GM19372 (cell line): ENCODE results near the gene SYT11.

Source experiments
- ATAC-seq: cut with Tn5 transposase; IDR thresholded peaks from one replicate; pipeline ENCODE4 v1.9.1; 2021; ENCODE audit warnings: mild to moderate bottlenecking, low read depth, moderate library complexity; ENCODE audit not compliant: unreplicated experiment

The SYT11 gene

DNA sequence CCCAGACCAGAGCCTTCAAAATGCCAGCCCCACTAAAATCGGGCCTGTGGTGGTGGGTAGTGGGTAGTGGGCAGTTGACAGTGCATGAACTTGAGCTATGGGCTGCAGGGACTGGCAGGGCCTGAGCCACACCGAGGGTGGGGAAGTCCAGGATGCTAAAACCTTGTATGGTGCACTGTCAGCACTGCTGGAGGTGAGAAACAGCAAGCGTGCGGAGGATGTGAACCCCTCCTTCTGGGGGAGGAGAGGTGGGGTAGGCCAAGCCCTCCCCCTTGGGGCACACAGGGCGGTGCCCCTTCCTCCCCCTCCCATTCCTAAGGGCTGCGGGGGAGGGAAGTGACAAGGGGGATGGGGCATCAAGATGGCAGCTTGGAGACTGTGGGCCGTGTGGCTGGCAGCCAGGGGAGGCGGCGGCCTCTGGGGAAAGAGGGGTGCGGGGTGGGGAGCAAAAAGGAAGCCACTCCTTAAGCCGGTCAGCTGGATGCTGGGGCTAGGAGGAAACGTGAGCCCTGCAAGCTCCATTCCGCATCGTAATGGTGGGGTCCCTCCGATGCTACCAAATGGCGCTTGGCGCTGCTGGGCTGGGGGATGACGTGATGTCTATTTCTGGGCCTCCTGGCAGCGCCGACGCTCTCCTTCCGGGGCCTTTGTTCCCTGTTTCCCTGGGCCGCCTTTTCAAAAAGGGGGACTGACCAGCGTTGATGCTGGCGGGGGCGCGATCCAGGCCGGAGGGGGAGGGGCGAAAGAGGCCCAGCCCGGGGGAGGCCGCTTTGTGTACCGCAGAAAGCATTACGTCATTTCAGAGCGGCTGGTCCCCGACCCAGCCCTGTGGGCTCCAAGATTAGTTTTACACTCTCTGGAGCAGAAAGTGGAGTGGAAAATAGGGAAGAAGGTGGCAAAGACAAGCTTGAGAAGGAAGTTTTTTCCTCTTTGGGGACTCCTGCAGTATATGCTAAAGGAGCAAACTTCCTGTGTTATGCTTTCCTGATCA, 809 bp downstream of the SYT11 start:
- no peak for ATAC-seq

DNA sequence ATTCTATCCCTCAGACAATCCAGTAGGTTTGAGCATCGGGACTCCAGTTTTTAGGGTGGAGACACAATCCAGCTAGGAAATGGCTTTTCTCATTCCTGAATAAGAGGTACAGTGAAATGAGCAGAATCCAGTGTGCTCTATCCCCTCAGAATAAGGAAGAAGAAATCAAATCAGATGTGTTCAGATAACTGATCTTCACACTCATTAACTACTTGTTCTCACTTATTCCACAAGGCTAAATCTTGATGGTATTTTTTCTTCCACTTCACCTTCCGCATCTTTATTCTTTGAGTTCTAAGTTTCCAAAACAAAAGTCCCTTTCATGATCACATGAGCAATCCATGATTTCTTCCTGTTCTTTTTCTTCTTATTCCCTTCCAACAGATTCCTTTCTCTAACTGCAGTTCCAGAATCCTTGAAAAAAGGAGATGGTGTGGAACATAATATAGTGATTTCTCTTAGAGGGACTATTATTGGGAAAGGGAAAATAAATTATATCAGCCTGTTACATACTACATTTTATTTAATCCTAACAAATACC, 1.7 kb downstream of the SYT11 start:
- ATAC-seq, result no peak

DNA sequence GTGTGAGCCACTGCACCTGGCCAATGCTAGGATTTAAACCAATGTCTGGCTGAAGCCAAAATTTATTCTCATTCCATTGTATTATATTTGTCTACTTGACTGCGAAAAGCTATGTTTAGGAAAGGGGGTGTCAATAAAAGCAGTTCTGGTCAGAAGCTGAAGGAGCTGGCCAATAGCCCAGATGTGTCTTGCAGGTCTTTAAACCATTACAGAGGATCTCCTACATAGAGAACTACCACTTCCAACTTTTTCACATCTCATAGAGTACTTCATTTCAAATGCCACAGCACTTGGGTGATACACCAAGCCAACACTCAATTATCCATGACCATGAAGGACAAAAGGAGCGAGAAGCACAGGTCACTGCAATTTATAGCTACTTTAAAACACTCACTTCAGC, 2.5 kb downstream of the SYT11 start:
- ATAC-seq, result no peak

DNA sequence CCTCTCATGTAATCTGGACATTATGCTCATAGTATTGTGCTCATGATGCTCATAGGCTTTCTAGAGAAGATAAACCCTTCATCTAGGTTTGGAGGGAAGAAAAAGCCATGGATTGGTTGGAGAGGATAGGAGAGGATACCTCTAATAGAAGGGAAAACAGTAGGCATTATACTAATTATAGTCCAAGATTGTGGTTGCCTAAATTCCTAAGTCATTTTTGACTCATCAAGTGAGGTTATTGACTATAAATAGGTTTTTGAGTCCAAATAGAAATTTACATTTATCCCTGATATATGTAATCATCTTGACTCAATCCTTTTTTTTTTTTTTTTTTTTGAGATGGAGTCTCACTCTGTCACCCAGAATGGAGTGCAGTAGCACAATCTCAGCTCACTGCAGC, 5.0 kb downstream of the SYT11 start:
- ATAC-seq, result no peak

DNA sequence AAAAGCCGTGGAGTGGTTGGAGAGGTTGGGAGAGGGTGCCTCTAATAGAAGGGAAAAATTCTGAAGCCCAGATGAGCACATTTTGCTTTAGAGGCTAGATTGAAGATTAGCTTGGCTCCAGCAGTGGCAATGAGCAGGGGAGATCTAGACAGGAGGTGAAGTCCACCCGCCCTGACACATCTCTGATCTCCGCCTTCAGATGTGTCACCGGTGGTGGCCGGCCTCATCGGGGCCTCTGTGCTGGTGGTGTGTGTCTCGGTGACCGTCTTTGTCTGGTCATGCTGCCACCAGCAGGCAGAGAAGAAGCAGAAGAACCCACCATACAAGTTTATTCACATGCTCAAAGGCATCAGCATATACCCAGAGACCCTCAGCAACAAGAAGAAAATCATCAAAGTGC, 8.4 kb downstream of the SYT11 start:
- ATAC-seq, result no peak

DNA sequence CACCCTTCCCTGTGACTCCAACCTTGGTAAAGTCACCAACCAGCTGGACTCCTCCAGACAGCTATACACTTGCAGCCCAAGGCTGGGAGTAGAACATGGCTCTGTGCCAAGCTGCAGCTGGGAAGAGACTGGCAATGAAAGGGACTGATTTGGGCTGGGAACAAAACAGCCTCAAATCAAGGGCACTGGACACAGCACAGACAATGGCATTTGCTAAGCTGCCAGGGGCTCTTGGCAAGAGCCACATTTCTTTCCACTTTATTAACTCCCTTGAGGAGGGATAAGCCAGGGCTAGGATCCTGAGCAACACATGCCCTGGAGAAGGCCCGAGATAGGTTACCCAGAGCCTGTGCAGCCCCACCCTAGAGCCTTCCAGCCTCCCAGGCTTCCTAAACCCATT, 12.0 kb downstream of the SYT11 start:
- no peak for ATAC-seq

DNA sequence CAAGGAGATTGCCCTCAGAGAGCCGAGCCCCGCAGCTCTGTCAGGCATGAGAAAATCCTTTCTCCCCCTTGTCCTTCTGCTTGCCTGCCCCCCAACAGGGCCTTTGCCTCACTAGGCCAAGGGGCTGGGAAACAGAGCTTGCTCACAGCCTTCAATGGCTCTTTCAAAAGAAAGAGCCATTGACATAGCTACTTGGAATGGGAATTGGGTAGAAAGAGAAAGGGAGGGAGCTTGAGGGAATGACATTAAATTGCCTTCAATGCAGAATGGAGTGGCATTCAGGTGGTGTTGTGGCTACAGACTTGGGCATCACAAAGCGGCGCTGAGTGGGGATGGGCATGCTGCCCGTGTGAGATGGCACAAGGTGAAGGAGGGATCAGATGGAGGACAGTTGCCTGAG, 13.2 kb downstream of the SYT11 start:
- no peak for ATAC-seq

DNA sequence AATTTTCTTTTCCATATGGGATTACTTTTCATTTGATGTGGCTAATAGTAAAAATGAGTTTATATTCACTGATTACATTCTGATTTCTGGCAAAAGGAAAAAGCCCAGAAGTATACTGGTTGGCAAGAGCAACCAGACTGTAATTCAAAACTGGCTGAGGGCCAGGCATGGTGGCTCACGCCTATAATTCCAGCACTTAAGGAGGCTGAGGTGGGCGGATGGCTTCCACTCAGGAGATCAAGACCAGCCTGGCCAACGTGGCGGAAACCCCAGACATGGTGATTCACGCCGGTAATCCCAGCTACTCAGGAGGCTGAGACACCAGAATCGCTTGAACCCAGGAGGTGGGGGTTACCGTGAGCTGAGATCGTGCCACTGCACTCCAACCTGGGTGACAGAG, 14.5 kb downstream of the SYT11 start:
- no peak for ATAC-seq

DNA sequence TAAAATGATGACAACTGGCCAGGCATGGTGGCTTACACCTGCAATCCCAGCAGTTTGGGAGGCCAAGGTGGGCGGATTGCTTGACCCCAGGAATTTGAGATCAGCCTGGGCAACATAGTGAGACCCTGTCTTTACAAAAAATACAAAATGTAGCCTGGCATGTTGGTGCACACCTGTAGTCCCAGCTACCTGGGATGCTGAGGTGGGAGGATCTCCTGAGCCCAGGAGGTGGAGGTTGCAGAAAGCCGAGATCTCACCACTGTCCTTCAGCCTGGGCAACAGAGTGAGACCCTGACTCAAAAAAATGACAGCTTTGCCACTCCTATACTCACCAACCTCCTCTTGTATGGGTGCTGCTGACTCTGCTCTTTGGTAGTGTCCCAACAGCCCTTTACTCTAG, 18.6 kb downstream of the SYT11 start:
- ATAC-seq, result no peak

DNA sequence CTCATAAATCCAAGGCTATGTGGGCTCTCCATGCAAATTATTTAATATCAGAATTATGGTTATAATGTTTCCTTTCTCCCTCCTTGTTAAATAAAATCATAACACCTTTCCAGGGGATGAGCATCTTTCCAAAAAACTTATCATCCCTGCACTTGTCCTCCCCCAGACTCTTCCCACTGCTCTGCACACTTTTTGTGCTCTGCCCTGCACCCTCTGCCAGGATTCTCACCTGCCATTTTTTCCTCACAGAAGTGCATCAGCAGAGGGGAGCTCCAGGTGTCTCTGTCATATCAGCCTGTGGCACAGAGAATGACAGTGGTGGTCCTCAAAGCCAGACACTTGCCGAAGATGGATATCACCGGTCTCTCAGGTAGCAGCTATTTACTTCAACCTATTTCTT, 20.9 kb downstream of the SYT11 start:
- ATAC-seq, result no peak

DNA sequence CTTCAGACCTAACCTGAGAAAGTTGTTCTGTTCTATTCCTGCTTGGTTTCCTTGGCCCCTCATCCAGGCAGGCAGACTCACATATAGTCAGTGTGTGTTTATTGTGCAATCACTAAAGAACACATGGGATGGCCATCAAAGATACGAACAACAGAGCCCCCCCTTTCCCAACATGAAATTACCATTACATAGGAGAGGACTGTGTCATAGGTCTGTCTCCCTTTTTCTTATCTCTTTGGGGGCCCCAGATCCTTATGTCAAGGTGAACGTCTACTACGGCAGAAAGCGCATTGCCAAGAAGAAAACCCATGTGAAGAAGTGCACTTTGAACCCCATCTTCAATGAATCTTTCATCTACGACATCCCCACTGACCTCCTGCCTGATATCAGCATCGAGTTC, 21.6 kb downstream of the SYT11 start:
- ATAC-seq, result no peak

DNA sequence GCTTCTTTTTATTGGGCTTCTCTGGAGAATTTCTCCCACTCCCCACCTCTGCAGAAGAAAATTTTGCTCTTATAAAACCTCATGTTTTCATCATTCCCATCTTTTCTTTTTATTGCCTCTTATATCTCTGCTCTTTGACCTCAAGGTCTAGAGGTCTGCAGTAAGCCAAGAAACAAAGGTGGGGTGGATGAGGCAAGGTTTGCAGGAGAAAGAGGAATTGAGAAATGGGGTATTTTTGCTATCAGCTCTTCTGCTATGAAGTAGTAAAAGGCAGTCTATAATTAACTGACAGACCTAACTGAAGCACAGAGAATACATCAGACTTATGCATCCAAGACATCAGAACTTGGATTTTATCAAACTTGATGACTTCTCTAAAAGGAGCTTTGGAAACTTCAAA, 22.9 kb downstream of the SYT11 start:
- no peak for ATAC-seq

DNA sequence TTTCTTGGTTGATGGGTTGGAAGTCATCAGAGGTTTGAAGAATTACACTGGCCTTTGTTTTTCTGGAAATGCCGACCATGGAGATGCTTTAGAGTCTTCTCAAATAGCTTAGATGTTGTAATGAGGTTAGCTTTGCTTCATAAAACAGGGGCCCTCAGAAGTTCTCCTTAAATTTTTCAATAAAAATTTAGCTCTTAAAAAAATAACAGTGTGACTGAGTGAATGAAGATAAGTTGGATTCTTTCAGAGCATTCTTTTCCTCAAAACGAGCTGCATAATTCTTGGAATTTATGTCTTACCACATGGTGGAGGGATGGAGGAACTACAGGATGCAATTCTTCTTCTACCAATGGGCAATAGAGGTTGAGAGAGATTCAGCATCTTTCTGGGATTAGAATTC, 23.4 kb downstream of the SYT11 start:
- ATAC-seq, result no peak

DNA sequence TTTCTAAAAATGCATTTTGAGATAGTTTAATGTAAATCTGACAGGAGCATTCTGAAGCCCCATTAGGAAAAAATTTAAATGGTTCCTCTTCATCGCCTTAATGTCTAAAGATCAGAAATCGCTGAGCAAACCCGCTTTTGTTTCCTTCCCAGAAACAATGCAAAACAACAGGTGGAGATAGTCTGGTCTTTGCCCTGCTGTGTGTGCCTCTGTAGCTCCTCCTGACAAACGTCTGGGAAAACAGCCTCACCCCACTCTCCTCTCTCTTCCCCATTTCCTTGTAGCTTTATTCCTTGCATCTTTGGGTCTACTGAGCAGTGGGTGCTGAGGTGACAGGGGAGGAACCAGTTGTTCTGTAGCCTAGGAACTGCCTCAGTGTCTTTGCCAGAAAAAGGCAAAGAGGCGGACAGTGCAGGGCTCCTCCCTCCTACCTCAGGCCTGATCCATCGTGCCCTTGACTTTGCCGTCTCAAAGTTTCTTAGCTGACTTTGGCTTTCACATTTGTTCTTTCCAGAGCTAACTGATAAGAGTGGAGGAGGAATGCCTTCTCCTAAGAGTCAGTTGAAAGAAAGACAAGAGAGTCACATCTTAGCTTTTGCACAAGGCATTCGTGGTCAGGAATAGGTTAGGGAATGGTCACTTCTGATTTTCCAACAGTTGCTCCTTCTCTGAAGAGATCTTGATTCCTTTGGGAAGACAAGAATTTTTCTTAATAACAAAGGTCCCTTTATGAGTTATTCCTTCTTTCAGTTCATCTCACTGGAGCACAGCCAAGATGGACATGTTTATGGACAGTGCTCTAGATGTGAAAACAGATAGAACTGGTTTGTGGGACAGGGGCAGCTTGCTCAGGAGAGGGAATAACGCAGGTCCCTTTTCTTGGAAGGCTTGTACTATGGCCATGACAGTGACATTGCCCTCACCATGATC, 24.9 kb downstream of the SYT11 start:
- ATAC-seq, result no peak

DNA sequence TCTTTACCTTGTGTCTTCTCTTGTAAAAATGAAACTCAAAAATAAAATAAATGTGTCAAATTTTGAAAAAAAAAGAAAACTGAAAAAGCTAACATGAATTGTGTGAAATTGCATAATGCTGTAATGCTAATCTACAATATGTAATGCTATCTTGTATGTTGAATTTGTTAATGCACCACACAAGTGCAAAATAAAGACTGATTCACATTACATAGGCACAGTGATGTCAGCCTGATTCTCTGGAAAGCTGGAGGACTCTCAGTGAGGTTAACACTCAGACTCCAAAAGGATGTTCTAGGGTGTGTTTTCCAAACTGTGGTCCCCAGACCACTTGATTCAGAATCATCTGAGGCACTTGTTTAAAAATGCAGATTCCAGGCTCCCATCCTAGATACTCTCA, 25.6 kb downstream of the SYT11 start:
- ATAC-seq, result no peak

DNA sequence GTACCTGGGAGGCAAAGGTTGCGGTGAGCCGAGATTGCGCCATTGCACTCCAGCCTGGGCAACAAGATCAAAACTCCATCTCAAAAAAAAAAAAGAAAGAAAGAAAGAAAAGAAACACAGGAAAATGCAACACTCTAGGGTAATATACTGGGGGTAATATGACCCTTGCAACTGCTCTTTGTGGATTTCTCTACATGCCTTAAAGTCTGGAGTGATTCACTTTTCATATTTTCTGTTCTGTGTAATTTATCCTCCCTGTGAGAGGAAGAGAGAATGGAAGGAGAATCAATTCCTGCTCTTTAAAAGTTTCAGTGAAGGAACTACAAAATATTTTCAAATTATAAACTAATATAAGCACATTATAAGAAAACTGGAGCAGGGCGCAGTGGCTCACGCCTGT, 29.1 kb downstream of the SYT11 start:
- ATAC-seq, result no peak

DNA sequence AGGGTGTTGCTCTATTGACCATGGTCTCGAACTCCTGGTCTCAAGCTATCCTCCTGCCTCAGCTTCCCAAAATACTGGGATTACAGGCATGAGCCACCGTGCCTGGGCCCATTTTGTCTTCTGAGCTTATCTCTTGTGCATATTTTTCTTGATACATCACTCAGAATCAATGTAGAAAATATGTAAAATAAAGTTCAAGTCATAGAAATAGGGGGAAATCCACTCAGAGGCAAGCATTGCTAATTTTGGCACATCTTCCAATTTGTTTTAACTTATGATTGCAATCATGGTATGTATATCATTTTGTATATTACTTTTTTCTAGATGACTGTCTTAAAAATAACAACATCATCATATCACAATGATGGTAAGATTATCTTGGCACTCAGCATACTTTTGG, 30.2 kb downstream of the SYT11 start:
- ATAC-seq, result no peak

DNA sequence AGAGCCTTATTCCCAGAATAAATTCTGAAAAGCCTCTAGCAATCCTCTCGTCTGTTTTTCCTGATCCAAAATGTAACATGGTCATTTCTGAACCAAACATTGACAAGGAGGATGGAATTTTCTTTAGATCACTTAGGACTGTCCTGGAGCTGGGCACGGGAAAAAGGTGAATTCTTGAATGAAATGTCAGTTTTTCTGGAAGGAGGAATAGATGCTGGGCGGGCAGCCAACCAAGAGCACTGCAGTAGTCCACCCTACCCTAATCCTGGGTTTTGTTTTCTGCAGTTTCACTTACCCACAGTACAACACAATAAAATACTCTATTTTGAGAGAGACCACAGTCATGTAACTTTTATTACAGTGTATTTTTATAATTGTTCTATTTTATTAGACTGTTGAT, 30.9 kb downstream of the SYT11 start:
- no peak for ATAC-seq

DNA sequence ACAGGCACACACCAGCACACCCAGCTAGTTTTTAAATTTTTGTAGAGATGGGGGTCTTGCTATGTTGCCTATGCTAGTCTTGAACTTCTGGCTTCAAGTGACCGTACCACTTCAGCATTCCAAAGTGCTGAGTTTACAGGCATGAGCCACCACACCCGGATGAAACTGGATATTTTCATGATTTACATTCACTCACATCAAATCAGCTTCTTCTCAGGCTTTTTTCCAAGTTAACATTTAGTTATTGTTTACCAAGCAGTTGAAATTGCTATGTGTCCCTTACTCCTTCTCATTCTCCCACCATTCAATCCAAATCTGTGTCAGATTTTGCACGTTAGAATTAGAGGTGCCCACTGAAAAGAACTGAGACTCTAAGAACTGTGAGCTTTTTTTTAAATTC, 33.4 kb downstream of the SYT11 start:
- ATAC-seq, result no peak

DNA sequence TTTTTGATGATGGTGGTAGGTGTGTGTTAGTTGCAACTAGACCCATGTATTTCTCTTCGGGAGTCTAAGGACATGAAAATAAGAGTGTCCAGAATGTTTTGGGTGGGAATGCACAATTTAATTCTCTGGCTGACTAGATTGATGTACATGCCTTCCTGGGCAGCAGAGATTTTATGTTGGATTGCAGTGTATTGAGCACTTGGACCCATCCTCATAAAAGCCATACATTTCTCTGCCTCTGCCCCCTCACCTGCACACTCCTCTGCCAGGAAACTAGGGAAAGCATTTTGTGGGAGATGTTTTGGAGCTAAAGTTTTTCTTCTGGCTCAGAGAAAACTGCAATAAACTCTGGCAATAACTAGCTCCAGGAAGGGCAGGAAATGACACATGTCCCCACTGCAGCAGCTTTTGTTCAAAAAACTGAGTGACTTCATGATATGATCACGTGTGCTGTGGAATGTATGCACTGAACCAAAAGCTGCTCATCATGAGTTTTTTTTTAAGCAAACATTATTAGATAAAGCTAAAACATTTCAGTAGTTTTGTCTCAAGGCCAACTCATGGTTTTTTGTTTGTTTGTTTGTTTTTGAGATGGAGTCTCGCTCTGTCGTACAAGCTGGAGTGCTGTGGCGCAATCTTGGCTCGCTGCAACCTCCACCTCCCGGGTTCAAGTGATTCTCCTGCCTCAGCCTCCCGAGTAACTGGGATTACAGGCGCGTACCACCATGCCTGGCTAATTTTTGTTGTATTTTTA, 34.2 kb downstream of the SYT11 start:
- no peak for ATAC-seq
